ENCODE data around the gene PKP1.

DNA sequence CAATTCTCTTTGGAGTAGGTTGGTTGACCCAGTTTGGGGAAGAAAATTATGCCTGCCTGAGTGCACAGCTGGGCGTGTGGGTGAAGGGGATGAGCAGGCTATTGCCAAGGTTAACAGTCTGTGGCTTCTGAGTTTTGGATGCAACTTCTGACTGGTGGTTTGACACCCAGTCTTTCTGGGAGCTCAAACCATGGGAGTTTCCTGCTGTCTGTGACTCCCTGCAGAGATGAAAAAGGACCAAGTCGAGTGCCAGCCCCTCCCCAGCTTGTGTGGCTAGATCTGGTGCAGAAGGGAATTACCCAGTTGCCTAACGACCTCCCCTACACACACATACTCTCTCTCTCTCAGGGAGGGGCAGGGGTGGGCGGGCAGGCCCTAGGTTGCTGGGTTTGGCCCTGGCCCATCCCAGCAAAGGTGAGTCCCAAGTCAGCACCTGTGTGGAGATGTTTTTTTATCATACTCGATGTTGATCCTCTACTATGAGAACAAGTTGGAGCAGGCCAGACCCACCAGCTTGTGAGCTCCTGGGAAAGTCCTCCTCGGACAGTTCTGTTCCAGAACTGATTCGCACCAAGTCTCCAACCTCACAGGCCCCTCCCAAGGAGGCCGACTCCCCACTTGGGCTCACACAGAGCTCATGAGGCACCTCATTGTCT is 28.2 kb downstream of the PKP1 start:
- TF ChIP-seq, protein P1, sequence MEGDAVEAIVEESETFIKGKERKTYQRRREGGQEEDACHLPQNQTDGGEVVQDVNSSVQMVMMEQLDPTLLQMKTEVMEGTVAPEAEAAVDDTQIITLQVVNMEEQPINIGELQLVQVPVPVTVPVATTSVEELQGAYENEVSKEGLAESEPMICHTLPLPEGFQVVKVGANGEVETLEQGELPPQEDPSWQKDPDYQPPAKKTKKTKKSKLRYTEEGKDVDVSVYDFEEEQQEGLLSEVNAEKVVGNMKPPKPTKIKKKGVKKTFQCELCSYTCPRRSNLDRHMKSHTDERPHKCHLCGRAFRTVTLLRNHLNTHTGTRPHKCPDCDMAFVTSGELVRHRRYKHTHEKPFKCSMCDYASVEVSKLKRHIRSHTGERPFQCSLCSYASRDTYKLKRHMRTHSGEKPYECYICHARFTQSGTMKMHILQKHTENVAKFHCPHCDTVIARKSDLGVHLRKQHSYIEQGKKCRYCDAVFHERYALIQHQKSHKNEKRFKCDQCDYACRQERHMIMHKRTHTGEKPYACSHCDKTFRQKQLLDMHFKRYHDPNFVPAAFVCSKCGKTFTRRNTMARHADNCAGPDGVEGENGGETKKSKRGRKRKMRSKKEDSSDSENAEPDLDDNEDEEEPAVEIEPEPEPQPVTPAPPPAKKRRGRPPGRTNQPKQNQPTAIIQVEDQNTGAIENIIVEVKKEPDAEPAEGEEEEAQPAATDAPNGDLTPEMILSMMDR (IDR thresholded peaks at IDR 0.05), result no peak
- TF ChIP-seq POLR2AphosphoS5 (IDR thresholded peaks at IDR 0.05), result peak; percentile 76
